ENCODE data around the gene BPNT1.
"Not testable (repeated sequence)": the region's sequence is repeated elsewhere in the genome, so short reads cannot be mapped to it uniquely, and the experiment has no call there.

Gene BPNT1

GRCh38 chr1:220084460-220084859 is 5.1 kb downstream of the BPNT1 start:
- no peak for DNase-seq (ENCODE audit: low read depth, low spot score)

GRCh38 chr1:220077887-220078286 is 11.7 kb downstream of the BPNT1 start:
- no peak for DNase-seq (ENCODE audit: low read depth, low spot score)

GRCh38 chr1:220076861-220077762 is 12.5 kb downstream of the BPNT1 start:
- no peak for DNase-seq (ENCODE audit: low read depth, low spot score)

GRCh38 chr1:220067269-220068204 is 22.1 kb downstream of the BPNT1 start:
- DNase-seq (ENCODE audit: low read depth, low spot score): no peak

GRCh38 chr1:220062629-220063028 is 27.0 kb downstream of the BPNT1 start:
- DNase-seq (ENCODE audit: low read depth, low spot score): no peak

- no peak for DNase-seq (ENCODE audit: low read depth, low spot score)
Measured at GRCh38 chr1:220060876-220061275, 28.7 kb downstream of the BPNT1 start.

- DNase-seq (ENCODE audit: low read depth, low spot score): no peak
Measured at GRCh38 chr1:220056374-220056773, 33.2 kb downstream of the BPNT1 start.

GRCh38 chr1:220046052-220046930 is 43.3 kb downstream of the BPNT1 start, which contains the start of gene EPRS1:
Gene EPRS1, minus strand, starts transcription at chr1:220046505. Its CDS starts 117 bp downstream, at chr1:220046388.
- peak; percentile 86 for DNase-seq (ENCODE audit: low read depth, low spot score)

GRCh38 chr1:220045356-220046051 is 44.1 kb downstream of the BPNT1 start:
- no peak for DNase-seq (ENCODE audit: low read depth, low spot score)

GRCh38 chr1:220044678-220045355 is 44.8 kb downstream of the BPNT1 start:
- DNase-seq (ENCODE audit: low read depth, low spot score): no peak

GRCh38 chr1:220043646-220044045 is 45.9 kb downstream of the BPNT1 start:
- no peak for DNase-seq (ENCODE audit: low read depth, low spot score)

- DNase-seq (ENCODE audit: low read depth, low spot score): no peak
Measured at GRCh38 chr1:220040028-220040596, 49.5 kb downstream of the BPNT1 start.

GRCh38 chr1:220038640-220039039 is 50.9 kb downstream of the BPNT1 start:
- no peak for DNase-seq (ENCODE audit: low read depth, low spot score)

- not testable (repeated sequence) for DNase-seq (ENCODE audit: low read depth, low spot score)
Measured at GRCh38 chr1:220037810-220038209, 51.8 kb downstream of the BPNT1 start.

GRCh38 chr1:220032911-220033310 is 56.7 kb downstream of the BPNT1 start:
- DNase-seq (ENCODE audit: low read depth, low spot score): no peak

- no peak for DNase-seq (ENCODE audit: low read depth, low spot score)
Measured at GRCh38 chr1:220031287-220031686, 58.3 kb downstream of the BPNT1 start.

GRCh38 chr1:220028346-220028895 is 61.2 kb downstream of the BPNT1 start:
- DNase-seq (ENCODE audit: low read depth, low spot score): no peak

- DNase-seq (ENCODE audit: low read depth, low spot score): no peak
Measured at GRCh38 chr1:220019071-220019470, 70.5 kb downstream of the BPNT1 start.

GRCh38 chr1:220013497-220013896 is 76.1 kb downstream of the BPNT1 start:
- DNase-seq (ENCODE audit: low read depth, low spot score): no peak

Measured in activated naive CD8-positive, alpha-beta T cell treated with anti-CD3 and anti-CD28 coated beads, Interleukin-2, amount 50 U/mL, for 16 hours (primary cell).